ENCODE results near the gene NOXA1. TPM values are rescaled to one million over a fixed set of nuclear protein-coding genes. Genes with fewer than 3 reads are reported as not detected.

The NOXA1 gene
- total and polyA plus RNA-seq, 8 donors: 6.6 to 45.5 (median 12.6) TPM

DNA sequence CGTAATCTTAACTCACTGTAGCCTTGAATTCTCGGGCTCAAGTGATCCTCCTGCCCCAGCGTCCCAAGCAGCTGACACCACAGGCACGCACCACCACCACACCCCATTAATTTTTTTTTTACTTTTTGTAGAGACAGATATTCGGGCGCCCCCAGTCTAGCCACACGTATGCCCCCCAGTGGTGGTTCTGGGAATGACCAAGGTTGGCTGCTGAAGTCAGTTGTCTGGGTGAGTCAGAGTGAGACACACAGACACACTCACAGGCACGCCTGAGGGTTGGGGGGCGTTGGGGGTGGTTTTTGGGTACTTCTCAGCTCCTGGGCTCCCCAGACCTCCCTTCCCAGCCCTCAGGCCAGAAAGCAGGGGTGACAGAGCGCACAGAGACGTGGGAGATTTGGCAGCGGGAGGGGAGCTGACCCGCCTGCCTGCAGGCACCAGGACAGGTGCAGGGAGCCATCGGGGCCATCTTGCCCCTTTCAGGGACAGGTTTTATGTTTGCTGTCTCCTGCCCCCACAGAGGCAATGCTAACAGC lies 22.1 kb downstream of the NOXA1 start:
- intact Hi-C loops (cut with DNase I): no loop called here
- FAIRE-seq (no peak), ATAC-seq (peak; percentile 59 to 89 (median 80)), DNase-seq (peak; percentile 73 to 94 (median 84))
- 6% methylated on average over 14 of the region's 14 CpGs for WGBS, 2 donors
- TF ChIP-seq, protein P1, sequence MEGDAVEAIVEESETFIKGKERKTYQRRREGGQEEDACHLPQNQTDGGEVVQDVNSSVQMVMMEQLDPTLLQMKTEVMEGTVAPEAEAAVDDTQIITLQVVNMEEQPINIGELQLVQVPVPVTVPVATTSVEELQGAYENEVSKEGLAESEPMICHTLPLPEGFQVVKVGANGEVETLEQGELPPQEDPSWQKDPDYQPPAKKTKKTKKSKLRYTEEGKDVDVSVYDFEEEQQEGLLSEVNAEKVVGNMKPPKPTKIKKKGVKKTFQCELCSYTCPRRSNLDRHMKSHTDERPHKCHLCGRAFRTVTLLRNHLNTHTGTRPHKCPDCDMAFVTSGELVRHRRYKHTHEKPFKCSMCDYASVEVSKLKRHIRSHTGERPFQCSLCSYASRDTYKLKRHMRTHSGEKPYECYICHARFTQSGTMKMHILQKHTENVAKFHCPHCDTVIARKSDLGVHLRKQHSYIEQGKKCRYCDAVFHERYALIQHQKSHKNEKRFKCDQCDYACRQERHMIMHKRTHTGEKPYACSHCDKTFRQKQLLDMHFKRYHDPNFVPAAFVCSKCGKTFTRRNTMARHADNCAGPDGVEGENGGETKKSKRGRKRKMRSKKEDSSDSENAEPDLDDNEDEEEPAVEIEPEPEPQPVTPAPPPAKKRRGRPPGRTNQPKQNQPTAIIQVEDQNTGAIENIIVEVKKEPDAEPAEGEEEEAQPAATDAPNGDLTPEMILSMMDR (IDR thresholded peaks at IDR 0.05): peak; percentile 51 to 82 (median 67)
- Histone ChIP-seq H3K27ac (no peak overlapping the region), H3K27me3 (no peaks in the 10 kb centered on the region), H3K4me1 (peaks cover 0 to 6% (median 4%) of the 10 kb centered on the region in 3 donors), H3K36me3 (peaks cover 0 to 5% (median 0%) of the 10 kb centered on the region in 3 donors), H3K9me3 (no peaks in the 10 kb centered on the region), H3K4me3 (no peak overlapping the region)

DNA sequence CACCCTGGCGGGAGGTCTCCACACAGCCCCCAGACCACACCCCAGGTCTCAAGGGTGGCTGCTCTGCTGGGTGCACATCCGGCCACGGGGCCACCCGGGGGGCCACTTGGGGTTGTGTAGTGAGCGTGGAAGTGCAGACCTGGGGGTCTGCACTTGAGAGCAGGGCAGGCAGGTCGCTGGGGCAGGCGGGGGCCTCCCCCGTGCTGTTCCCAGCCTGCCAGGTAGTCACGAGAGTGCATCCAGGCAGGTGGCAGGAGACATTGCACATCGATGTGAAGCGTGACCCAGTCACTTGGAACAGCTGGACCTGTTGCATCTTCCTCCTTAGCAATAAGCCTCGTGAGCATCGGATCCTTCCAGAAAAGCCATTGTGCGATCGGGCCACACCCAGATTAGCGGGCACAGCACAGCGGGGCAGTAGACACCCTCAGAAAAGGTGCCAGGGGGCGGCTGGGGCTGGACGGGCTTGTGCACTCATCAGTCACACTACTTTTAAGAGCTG lies 22.8 kb downstream of the NOXA1 start:
- ATAC-seq (peak in 3 of 4 donors; percentile 2 to 17 (median 2)), DNase-seq (peak in 3 of 6 donors; percentile 49 to 75 (median 61))
- intact Hi-C loops (cut with DNase I): no loop called here

DNA sequence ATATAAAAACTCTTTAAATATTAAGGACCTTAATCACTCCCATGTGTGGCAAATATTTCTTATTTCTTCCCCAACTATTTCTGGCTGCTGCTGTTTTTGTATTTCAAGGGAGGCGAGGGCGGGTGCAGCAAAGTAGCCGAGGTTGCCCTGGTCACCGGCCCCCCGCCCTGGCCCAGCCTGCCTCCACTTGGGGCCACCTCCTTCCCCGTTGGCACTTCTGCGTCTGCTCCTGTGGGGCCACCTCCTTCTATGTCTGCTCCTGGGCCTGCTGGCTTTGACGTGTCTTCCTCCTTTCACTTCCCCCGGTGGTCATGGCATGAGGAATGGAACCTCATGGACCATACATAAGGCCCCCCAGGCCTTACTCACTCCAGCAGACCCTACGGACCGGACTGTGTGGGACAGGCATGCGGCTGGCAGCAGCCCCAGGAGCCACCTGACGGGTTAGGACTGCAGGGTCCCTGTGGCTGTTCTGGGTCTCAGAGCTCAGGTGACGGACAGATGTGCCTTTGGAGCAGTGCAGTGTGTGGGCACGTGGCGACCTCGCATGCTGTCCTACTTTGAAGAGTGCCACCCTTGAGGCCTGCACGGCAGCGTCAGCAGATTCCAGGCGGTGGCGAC lies 23.8 kb downstream of the NOXA1 start:
- no peak for FAIRE-seq
- H3K36me3 ChIP-seq: peaks cover 0 to 5% (median 0%) of the 10 kb centered on the region in 3 donors
- TF ChIP-seq, protein P1 (IDR thresholded peaks at IDR 0.05): no peak
- H3K27me3 ChIP-seq: no peaks in the 10 kb centered on the region
- peaks cover 0 to 6% (median 4%) of the 10 kb centered on the region in 3 donors for H3K4me1 ChIP-seq
- intact Hi-C loops (cut with DNase I): no loop called here
- H3K4me3 ChIP-seq: no peak overlapping the region
- ATAC-seq: peak in 1 of 4 donors; percentile 3
- DNase-seq: peak in 3 of 6 donors; percentile 36 to 60 (median 51)
- WGBS, 2 donors: 76 to 84% methylated on average over 21 of the region's 21 CpGs
- H3K27ac ChIP-seq: no peak overlapping the region
- no peaks in the 10 kb centered on the region for H3K9me3 ChIP-seq

More for the DNA sequence above, 22.8 kb downstream of the NOXA1 start:
- no peak for FAIRE-seq
- no peaks in the 10 kb centered on the region for H3K27me3 ChIP-seq
- 19 to 25% methylated on average over 19 of the region's 19 CpGs for WGBS, 2 donors
- no peak overlapping the region for H3K27ac ChIP-seq
- TF ChIP-seq, protein P1 (IDR thresholded peaks at IDR 0.05): no peak
- peaks cover 0 to 6% (median 4%) of the 10 kb centered on the region in 3 donors for H3K4me1 ChIP-seq
- H3K9me3 ChIP-seq: no peaks in the 10 kb centered on the region
- no peak overlapping the region for H3K4me3 ChIP-seq
- peaks cover 0 to 5% (median 0%) of the 10 kb centered on the region in 3 donors for H3K36me3 ChIP-seq

DNA sequence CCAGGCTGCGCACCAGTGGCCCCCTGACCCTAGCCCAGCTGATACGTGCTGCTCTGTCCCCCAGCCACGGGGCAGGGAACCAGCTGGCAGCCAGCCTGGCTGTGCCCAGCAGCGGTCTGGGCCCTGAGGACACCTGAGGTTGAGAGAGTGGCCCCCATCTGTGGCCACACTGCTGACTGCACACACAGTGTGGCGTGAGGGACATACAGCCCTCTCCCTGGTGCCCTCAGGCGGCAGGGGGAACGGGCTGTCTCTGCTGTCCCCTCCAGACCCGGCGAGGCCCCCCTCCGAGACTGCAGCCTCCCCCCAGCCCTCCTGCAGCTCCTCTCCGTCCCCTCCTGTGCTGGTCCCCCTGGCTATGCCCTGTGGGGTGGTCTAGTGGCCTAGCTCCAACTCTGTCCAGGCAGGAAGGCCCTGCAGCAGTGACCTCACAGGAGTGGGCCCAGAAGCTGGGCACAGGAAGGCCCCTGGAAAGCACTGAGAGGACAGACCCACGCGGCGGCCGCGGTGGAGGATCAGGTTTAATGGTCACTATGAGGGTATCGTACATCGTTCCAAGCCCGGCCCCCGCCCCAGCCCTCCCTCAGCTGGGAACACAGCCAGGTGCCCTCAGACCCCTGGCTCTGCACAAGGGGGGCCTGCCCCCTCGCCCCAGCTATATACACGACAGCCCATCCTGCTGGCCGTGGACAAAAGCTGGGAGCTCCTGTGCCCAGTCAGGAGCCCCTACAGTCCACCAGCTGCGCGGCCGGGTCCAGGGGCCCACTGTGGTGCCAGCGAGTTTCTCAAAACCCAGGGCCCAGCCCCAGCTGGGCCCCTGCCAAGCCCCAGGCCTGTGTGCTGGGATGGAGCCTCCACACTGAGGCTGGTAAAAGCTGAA lies 24.8 kb downstream of the NOXA1 start:
- no peak overlapping the region for H3K4me3 ChIP-seq
- no peak for FAIRE-seq
- DNase-seq: peak in 4 of 6 donors; percentile 18 to 80 (median 58)
- ATAC-seq: no peak
- TF ChIP-seq, protein P1 (IDR thresholded peaks at IDR 0.05): no peak
- H3K36me3 ChIP-seq: peaks cover 0 to 12% (median 0%) of the 10 kb centered on the region in 3 donors
- no peaks in the 10 kb centered on the region for H3K9me3 ChIP-seq
- no peaks in the 10 kb centered on the region for H3K27me3 ChIP-seq
- 80 to 82% methylated on average over 26 to 27 of the region's 27 CpGs for WGBS, 2 donors
- no peak overlapping the region for H3K27ac ChIP-seq
- intact Hi-C loops (cut with DNase I): no loop called here
- peaks cover 0 to 6% (median 4%) of the 10 kb centered on the region in 3 donors for H3K4me1 ChIP-seq

Measured in pancreas (tissue), 10 donors.